Common myeloid progenitor, CD34-positive (primary cell): ENCODE measurements around the gene PTP4A2.

ENCODE experiments used
- CTCF ChIA-PET: fragments of 350-600 bp; sonication (Branson Sonifier 250); formaldehyde crosslinking; loops from one replicate; lab custom pipeline; 2021; ENCODE audit warnings: antibody characterized with exemption; lab: Charles Lee
- POLR2A ChIA-PET: fragments of 350-600 bp; sonication (Branson Sonifier 250); formaldehyde crosslinking; loops from one replicate; lab custom pipeline; 2021; ENCODE audit warnings: antibody characterized with exemption; lab: Charles Lee
- DNase-seq, 3 donors: peaks; one replicate each; pipeline versions ENCODE4 v3.0.0 to v3.0.0-alpha.2; 2013
- H3K27ac ChIP-seq, 2 experiments: 1 replicate in 1 of 2; 2 replicates in 1 of 2; pipeline ENCODE4 v1.7.0; 2013; ENCODE audit warnings: inconsistent platforms in 2 of 2, low read length in 2 of 2, mild to moderate bottlenecking in 2 of 2, low read depth in 1 of 2, moderate library complexity in 1 of 2; ENCODE audit not compliant: severe bottlenecking in 2 of 2, insufficient read depth in 1 of 2, poor library complexity in 1 of 2
- H3K27me3 ChIP-seq, 5 experiments: replicated peaks in 2 of 5; 1 replicate in 3 of 5; 2 replicates in 2 of 5; pipeline versions ENCODE4 v1.6.1 to v1.7.0; 2013; ENCODE audit warnings: low read length in 4 of 5, mild to moderate bottlenecking in 2 of 5, moderate library complexity in 2 of 5, inconsistent platforms in 1 of 5; ENCODE audit not compliant: insufficient read depth in 5 of 5, control insufficient read depth in 4 of 5
- H3K36me3 ChIP-seq, 4 experiments: 1 replicate in 2 of 4; 2 replicates in 2 of 4; pipeline versions ENCODE4 v1.6.1 to v1.7.0; 2013; ENCODE audit warnings: low read length in 3 of 4, control low read depth in 1 of 4, mild to moderate bottlenecking in 1 of 4; ENCODE audit not compliant: control insufficient read depth in 4 of 4, insufficient read depth in 4 of 4
- H3K4me1 ChIP-seq, 4 experiments: 1 replicate in 3 of 4; 2 replicates in 1 of 4; pipeline versions ENCODE4 v1.6.1 to v1.7.1; 2013; ENCODE audit warnings: low read length in 3 of 4, mild to moderate bottlenecking in 3 of 4, control low read depth in 1 of 4, inconsistent platforms in 1 of 4, moderate library complexity in 1 of 4; ENCODE audit not compliant: control insufficient read depth in 4 of 4, insufficient read depth in 4 of 4; ENCODE audit errors: control extremely low read depth in 1 of 4
- H3K4me3 ChIP-seq, 7 experiments: 1 replicate in 4 of 7; 2 replicates in 3 of 7; pipeline versions ENCODE4 v1.5.1 to v1.7.0; 2013; ENCODE audit warnings: mild to moderate bottlenecking in 7 of 7, low read length in 6 of 7, moderate library complexity in 6 of 7, inconsistent platforms in 2 of 7, low read depth in 2 of 7, control low read depth in 1 of 7; ENCODE audit not compliant: insufficient read depth in 4 of 7, control insufficient read depth in 1 of 7; ENCODE audit errors: extremely low read depth in 1 of 7
- H3K9me3 ChIP-seq, 5 experiments: 1 replicate in 4 of 5; 2 replicates in 1 of 5; pipeline versions ENCODE4 v1.6.1 to v1.7.1; 2013; ENCODE audit warnings: low read length in 4 of 5, mild to moderate bottlenecking in 2 of 5, inconsistent platforms in 1 of 5, low read depth in 1 of 5, moderate library complexity in 1 of 5; ENCODE audit not compliant: control insufficient read depth in 4 of 5, insufficient read depth in 2 of 5; ENCODE audit errors: control extremely low read depth in 1 of 5
- WGBS: methylation state at CpG from one replicate; pipeline ENCODE4 v1.1.5; 2013; ENCODE audit not compliant: insufficient coverage; 5-methylcytosine and 5-hydroxymethylcytosine counted together

The PTP4A2 gene

DNA sequence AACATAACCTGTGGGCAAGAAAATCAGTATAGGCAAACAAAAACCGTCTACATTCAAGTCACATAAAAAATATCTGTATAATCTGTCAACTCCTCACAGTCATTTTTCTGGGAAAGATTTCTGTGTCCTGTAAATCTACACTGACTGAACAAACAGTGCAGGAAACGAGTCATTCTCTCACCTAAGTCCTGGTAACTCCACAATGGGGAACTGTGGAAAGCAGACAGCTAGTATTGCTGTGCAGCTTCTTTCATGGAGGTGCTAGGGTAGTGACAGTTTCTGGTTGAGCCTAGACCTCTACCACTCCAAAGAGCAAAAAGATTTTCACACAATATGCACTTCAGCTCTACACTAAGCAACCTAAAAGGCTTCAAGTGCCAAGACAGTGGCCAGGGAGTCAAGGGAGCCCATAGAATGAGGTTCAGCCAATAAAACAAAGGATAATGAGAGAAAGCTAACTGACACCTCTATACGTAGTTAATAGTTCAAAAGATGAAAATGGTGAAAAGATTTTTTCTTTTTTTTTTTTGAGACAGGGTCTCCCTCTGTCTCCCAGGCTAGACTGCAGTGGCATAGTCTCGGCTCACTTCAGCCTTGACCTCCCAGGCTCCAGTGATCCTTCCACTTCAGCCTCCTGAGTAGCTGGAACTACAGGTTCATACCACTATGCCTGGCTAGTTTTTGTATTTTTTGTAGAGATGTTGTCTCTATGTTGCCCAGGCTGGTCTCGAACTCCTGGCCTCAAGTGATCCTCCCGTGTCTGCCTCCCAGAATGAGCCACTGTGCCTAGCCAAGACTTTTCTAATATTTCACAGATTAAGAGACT is 5.5 kb downstream of the PTP4A2 start:
- H3K27me3 ChIP-seq = no peaks in the 10 kb centered on the region
- peak overlapping the region in 2 of 7 experiments; percentile 3 to 7 for H3K4me3 ChIP-seq
- H3K9me3 ChIP-seq = no peaks in the 10 kb centered on the region
- CTCF ChIA-PET = interaction anchor here (0.9 to 16.9 kb wide), 5 partner anchors 9 to 38 kb away, joined by 3 to 444 read pairs (median 3); no protein-coding TSS in a partner anchor
- 54% methylated on average over 3 of the region's 6 CpGs for WGBS
- H3K27ac ChIP-seq = peak overlapping the region; percentile 59 to 80
- peak in 2 of 3 donors; percentile 30 to 51 for DNase-seq
- peaks cover 0 to 5% (median 0%) of the 10 kb centered on the region in 4 experiments for H3K36me3 ChIP-seq
- POLR2A ChIA-PET = interaction anchor here (0.6 kb wide), 1 partner anchor 12 kb away, joined by 3 read pairs; no protein-coding TSS in a partner anchor
- peaks cover 29 to 88% (median 62%) of the 10 kb centered on the region in 4 experiments for H3K4me1 ChIP-seq

DNA sequence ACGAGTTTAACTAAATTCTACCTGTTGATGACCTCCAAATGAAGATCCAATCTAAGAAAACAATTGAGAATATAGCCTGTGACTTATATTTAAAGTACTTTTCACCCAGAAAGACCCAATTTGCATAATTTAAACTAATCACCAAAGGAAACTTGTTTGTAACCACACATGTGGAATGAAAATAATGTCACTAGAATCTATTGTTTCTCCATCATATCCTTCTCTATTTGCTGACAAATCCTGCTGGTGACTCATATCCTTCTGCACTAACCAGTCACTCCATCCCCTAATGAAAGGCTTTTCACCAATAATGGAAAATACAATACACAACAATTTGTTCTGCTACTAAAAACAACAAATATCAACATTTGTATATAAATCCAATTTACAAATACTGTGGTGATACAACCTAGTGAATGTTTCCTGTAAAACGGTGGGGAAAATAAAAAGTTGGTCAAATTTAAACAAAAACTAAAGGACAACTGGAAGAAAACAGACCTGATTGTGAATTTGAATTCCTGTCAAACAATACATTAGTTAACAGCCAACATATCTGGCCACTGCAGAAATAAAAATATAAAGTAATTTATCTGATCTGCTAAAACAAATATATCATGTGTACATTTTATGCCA is 6.5 kb downstream of the PTP4A2 start:
- H3K9me3 ChIP-seq = no peaks in the 10 kb centered on the region
- peaks cover 0 to 9% (median 0%) of the 10 kb centered on the region in 4 experiments for H3K36me3 ChIP-seq
- CTCF ChIA-PET = interaction anchor here (1.2 to 16.9 kb wide), 5 partner anchors 12 to 32 kb away, joined by 3 to 444 read pairs (median 4); no protein-coding TSS in a partner anchor
- peak overlapping the region; percentile 59 to 80 for H3K27ac ChIP-seq
- peak; percentile 62 to 88 (median 75) for DNase-seq
- H3K4me1 ChIP-seq = peaks cover 31 to 92% (median 62%) of the 10 kb centered on the region in 4 experiments
- peak overlapping the region in 2 of 7 experiments; percentile 17 to 24 for H3K4me3 ChIP-seq
- POLR2A ChIA-PET = no interaction called here
- 75% methylated on average over 1 of the region's 2 CpGs for WGBS
- no peaks in the 10 kb centered on the region for H3K27me3 ChIP-seq

DNA sequence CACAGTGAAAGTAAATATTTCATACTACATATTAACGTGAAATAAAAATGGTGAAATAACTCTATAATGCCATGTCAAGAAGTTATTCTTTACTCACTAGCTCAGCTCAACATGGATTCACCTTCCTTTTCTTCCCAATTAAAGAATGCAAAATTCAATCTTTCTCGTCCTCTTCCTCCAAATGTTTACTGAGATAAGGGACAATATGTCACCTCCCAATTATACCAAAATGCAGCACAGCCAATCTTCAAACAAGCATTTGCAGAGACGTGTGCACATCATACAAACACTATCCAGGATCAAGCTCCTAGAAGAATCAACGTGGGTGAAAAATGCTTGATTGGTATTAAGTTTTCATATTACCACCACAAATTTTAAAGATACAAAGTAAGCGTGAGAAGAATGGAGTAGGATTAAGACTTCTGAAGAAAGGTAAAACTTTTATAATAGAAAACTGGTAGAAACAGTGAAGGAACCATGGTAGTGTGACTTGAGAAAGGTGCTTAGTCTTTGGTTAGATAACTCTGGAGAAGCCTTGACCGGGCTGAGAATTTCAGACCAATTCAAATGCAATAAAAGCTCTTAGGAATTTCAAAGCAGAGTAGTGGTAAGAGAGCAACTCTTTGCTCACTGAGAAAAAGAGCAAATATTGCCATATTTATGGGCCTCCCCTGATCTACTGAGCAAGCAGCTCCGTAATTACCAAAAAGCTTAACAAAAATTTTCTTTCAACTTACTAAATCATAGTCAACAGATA is 7.2 kb downstream of the PTP4A2 start:
- no peaks in the 10 kb centered on the region for H3K27me3 ChIP-seq
- peak overlapping the region; percentile 58 to 80 for H3K27ac ChIP-seq
- CTCF ChIA-PET = interaction anchor here (1.0 to 1.6 kb wide), 6 partner anchors 13 to 142 kb away, joined by 3 to 4 read pairs (median 4); no protein-coding TSS in a partner anchor
- POLR2A ChIA-PET = no interaction called here
- H3K9me3 ChIP-seq = no peaks in the 10 kb centered on the region
- DNase-seq = no peak
- H3K4me1 ChIP-seq = peaks cover 29 to 92% (median 62%) of the 10 kb centered on the region in 4 experiments
- H3K36me3 ChIP-seq = peaks cover 0 to 9% (median 0%) of the 10 kb centered on the region in 4 experiments
- H3K4me3 ChIP-seq = peak overlapping the region in 3 of 7 experiments; percentile 20 to 24 (median 22)
- WGBS = 50% methylated on average over 2 of the region's 7 CpGs

DNA sequence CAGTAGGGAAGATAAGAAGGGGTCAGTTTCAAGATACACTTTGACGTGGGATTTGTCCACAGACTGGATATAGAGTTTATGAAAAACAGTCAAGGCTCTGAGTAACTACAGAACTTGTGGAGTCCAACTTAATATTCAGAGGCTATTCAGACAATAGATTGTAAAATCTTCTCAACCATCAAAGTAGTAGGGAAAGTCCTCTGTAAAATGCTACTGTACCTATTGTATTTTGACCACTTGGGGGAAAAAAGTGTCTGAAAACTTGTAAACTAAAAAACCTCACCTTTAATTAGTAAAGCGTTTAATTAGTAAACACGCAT is 10.5 kb downstream of the PTP4A2 start:
- POLR2A ChIA-PET = no interaction called here
- CTCF ChIA-PET = interaction anchor here (1.6 to 2.5 kb wide), 2 partner anchors 11 to 28 kb away, joined by 5 read pairs; partner anchors contain the start of gene PTP4A2
- no peaks in the 10 kb centered on the region for H3K9me3 ChIP-seq
- peaks cover 0 to 11% (median 0%) of the 10 kb centered on the region in 4 experiments for H3K36me3 ChIP-seq
- peak overlapping the region in 1 of 2 experiments; percentile 43 for H3K27ac ChIP-seq
- H3K27me3 ChIP-seq = no peaks in the 10 kb centered on the region
- no peak overlapping the region for H3K4me3 ChIP-seq
- DNase-seq = no peak
- peaks cover 24 to 76% (median 54%) of the 10 kb centered on the region in 4 experiments for H3K4me1 ChIP-seq
- WGBS = no CpG with 5 or more reads among the region's 3 CpGs

DNA sequence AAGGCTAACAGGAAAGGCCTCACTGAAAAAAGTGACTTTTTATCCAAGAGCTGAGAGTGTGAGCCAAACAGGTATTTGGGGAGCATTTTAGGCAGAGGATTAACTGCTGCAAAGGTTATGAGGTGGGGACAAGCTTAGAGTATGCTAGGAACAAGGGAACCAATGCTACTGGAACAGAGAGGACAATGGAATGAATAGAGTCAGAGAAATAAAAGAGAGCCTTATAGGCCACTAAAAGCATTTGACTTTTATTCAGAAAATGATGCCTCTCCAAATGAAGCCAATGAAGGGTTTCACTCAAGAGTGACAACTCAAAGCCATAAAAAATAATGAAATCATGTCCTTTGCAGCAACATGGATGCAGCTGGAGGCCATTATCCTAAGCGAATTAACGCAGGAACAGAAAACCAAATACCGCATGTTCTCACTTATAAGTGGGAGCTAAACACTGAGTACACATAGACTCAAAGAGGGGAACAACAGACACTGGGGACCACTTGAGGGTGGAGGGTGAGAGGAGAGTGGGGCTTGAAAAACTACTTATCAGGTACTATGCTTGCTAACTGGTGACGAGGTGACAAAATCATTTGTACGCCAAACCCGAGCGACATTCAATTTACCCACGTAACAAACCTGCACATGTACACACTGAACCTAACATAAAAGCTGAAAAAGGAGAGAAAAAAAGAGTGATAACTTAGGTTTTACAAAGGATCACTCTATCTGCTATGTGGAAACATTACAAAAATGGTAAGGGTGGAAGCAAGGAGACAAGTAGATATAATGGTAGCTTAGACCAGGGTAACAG is 11.1 kb downstream of the PTP4A2 start:
- Histone ChIP-seq H3K4me3 (peak overlapping the region in 1 of 7 experiments; percentile 19), H3K27ac (peak overlapping the region in 1 of 2 experiments; percentile 43), H3K36me3 (peaks cover 0 to 11% (median 0%) of the 10 kb centered on the region in 4 experiments), H3K4me1 (peaks cover 19 to 70% (median 51%) of the 10 kb centered on the region in 4 experiments), H3K9me3 (no peaks in the 10 kb centered on the region), H3K27me3 (no peaks in the 10 kb centered on the region)
- CTCF ChIA-PET = interaction anchor here (1.4 to 2.5 kb wide), 4 partner anchors 11 to 38 kb away, joined by 4 to 6 read pairs (median 5); partner anchors contain the start of gene PTP4A2
- POLR2A ChIA-PET = interaction anchor here (1.1 kb wide), 1 partner anchor 8 kb away, joined by 6 read pairs; no protein-coding TSS in a partner anchor
- DNase-seq = no peak
- 100% methylated on average over 3 of the region's 8 CpGs for WGBS

DNA sequence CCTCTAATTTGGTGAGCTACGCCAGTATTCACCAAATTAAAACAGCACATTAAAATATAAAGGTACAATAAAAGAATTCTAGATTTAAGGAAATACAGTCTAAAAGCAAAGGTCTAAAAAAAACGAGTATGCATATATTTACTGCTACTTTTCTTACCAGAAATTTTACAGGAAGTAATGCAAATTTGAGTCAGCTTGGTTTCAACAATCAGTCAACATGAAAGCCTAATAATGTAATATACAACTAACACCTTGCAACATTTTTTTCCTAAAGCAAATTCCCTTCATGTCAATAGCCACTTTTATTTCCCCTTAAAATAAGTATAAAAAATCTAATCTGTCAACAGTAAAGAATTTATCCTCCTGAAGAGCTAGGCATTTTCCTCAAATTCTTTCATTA is 11.9 kb downstream of the PTP4A2 start:
- H3K9me3 ChIP-seq = no peaks in the 10 kb centered on the region
- ChIA-PET CTCF (interaction anchor here (1.2 to 2.5 kb wide), 6 partner anchors 9 to 39 kb away, joined by 3 to 6 read pairs (median 4); partner anchors contain the start of gene PTP4A2), POLR2A (interaction anchor here (1.1 kb wide), 1 partner anchor 9 kb away, joined by 6 read pairs; no protein-coding TSS in a partner anchor)
- no peak for DNase-seq
- peak overlapping the region in 2 of 7 experiments; percentile 19 to 24 for H3K4me3 ChIP-seq
- no peaks in the 10 kb centered on the region for H3K27me3 ChIP-seq
- peaks cover 0 to 11% (median 0%) of the 10 kb centered on the region in 4 experiments for H3K36me3 ChIP-seq
- peaks cover 17 to 62% (median 46%) of the 10 kb centered on the region in 4 experiments for H3K4me1 ChIP-seq
- WGBS = no CpG with 5 or more reads among the region's 2 CpGs
- peak overlapping the region in 1 of 2 experiments; percentile 43 for H3K27ac ChIP-seq
